CD4-positive, alpha-beta T cell treated with Interleukin-12 subunit alpha and Interleukin-12 subunit beta, for 1 hour (primary cell): ENCODE data around the gene EEF2.

Experiments
- DNase-seq: peaks from one replicate; pipeline ENCODE4 v3.0.0-alpha.2; 2020

Gene EEF2

GRCh38 chr19:3984908-3985642 lies at the start of gene EEF2:
TSS of gene EEF2 (minus strand) at chr19:3985463. CDS start at chr19:3985380, 83 bp downstream.
- DNase-seq: peak; percentile 94

- DNase-seq: no peak
These were observed 49.1 kb upstream of the EEF2 start for GRCh38 chr19:4034048-4035017.

GRCh38 chr19:4033028-4033956 lies 48.0 kb upstream of the EEF2 start:
- DNase-seq: no peak

- DNase-seq: no peak
These were observed 47.2 kb upstream of the EEF2 start for GRCh38 chr19:4032436-4032835.

- no peak for DNase-seq
These were observed 46.2 kb upstream of the EEF2 start for GRCh38 chr19:4031420-4031819.

GRCh38 chr19:4030981-4031380 lies 45.7 kb upstream of the EEF2 start:
- no peak for DNase-seq

GRCh38 chr19:4030552-4030951 lies 45.3 kb upstream of the EEF2 start:
- no peak for DNase-seq

GRCh38 chr19:4029247-4029614 lies 44.0 kb upstream of the EEF2 start:
- no peak for DNase-seq

GRCh38 chr19:4028334-4029246 lies 43.3 kb upstream of the EEF2 start:
- DNase-seq: no peak

GRCh38 chr19:4027146-4027545 lies 41.9 kb upstream of the EEF2 start:
- no peak for DNase-seq

GRCh38 chr19:4025317-4025716 lies 40.1 kb upstream of the EEF2 start:
- no peak for DNase-seq

- DNase-seq: no peak
These were observed 38.5 kb upstream of the EEF2 start for GRCh38 chr19:4023600-4024398.

GRCh38 chr19:4019578-4019977 lies 34.3 kb upstream of the EEF2 start:
- DNase-seq: no peak

- DNase-seq: no peak
These were observed 33.7 kb upstream of the EEF2 start for GRCh38 chr19:4018775-4019504.

- no peak for DNase-seq
These were observed 32.9 kb upstream of the EEF2 start for GRCh38 chr19:4018140-4018613.

- DNase-seq: no peak
These were observed 31.8 kb upstream of the EEF2 start for GRCh38 chr19:4016903-4017638.

GRCh38 chr19:4016486-4016885 lies 31.2 kb upstream of the EEF2 start:
- no peak for DNase-seq

GRCh38 chr19:4015705-4016402 lies 30.6 kb upstream of the EEF2 start:
- DNase-seq: no peak
